ENCODE data around the gene ZSCAN21. TPM values are rescaled to one million over a fixed set of nuclear protein-coding genes. Genes with fewer than 3 reads are reported as not detected.

Gene ZSCAN21
- polyA plus RNA-seq, 1 experiment: 10.6 TPM

DNA sequence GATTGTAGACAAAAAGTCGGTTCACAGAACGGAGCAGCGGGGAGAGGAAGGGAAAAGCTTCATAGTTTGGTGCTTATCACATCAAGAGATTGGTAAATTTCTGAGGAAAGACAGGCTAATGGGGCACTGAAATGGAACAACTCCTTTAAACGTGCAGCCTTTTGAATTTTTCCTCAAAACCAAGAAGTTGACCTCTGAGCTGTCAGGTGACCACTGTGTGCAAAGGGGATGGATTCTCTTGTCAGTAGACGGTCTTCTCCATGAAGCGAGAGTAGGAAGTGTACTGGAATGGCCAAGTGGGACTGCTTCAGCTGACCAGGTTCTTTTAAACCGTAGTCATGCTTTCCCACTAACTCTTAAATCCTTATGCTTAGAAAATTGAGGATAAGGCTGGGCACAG lies 11.2 kb upstream of the ZSCAN21 start:
- no peak for TF ChIP-seq CTCF (IDR thresholded peaks at IDR 0.05; ENCODE audit: insufficient read depth, low read depth, low read length)
- CTCF ChIA-PET: no interaction called here

GRCh38 chr7:100040575-100040974 lies 9.0 kb upstream of the ZSCAN21 start:
- POLR2A ChIA-PET: no interaction called here
- peaks cover 6% of the 10 kb centered on the region for H3K36me3 ChIP-seq (ENCODE audit: control insufficient read depth, insufficient read depth, low read length)
- no peak for TF ChIP-seq CTCF (IDR thresholded peaks at IDR 0.05; ENCODE audit: insufficient read depth, low read depth, low read length)
- no peak overlapping the region for H3K4me3 ChIP-seq (ENCODE audit: low read depth, low read length)
- no peaks in the 10 kb centered on the region for H3K27me3 ChIP-seq (ENCODE audit: control insufficient read depth, insufficient read depth, low read length)
- CTCF ChIA-PET: interaction anchor here (0.6 kb wide), 1 partner anchor 9 kb away, joined by 3 read pairs; the partner anchor contains the start of gene ZSCAN21
- no peak for DNase-seq (ENCODE audit: low read depth)

More for the DNA sequence above, 11.2 kb upstream of the ZSCAN21 start:
- Histone ChIP-seq H3K36me3 (ENCODE audit: control insufficient read depth, insufficient read depth, low read length) (peaks cover 14% of the 10 kb centered on the region), H3K27me3 (ENCODE audit: control insufficient read depth, insufficient read depth, low read length) (no peaks in the 10 kb centered on the region), H3K4me3 (ENCODE audit: low read depth, low read length) (no peak overlapping the region)
- POLR2A ChIA-PET: no interaction called here
- no peak for DNase-seq (ENCODE audit: low read depth)

DNA sequence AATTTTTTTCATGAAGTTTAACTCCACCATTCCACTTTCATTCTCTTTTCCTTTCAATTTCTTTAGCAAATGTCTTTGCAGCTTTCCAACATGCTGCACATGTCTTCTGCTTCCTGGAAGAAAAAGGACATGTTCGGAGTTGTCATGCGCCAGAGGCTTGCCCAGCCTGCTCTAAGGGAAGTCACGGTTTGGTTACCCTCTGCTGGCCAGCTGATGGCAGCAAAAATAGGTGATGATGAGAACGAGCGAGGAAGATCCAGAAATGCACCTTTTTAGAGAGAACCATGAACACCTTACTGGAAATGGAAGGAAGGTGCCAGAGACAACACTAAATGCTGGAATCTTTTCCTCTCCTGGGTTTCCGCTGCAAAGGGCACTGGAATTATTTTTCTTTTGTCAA lies 4.9 kb upstream of the ZSCAN21 start:
- no peak overlapping the region for H3K4me3 ChIP-seq (ENCODE audit: low read depth, low read length)
- H3K36me3 ChIP-seq (ENCODE audit: control insufficient read depth, insufficient read depth, low read length): no peaks in the 10 kb centered on the region; the same call in 1 of the 2 replicates
- POLR2A ChIA-PET: no interaction called here
- H3K27me3 ChIP-seq (ENCODE audit: control insufficient read depth, insufficient read depth, low read length): no peaks in the 10 kb centered on the region
- TF ChIP-seq CTCF (IDR thresholded peaks at IDR 0.05; ENCODE audit: insufficient read depth, low read depth, low read length): no peak
- CTCF ChIA-PET: interaction anchor here (0.5 to 1.4 kb wide), 2 partner anchors 8 to 22 kb away, joined by 3 to 4 read pairs; no protein-coding TSS in a partner anchor
- DNase-seq (ENCODE audit: low read depth): no peak

DNA sequence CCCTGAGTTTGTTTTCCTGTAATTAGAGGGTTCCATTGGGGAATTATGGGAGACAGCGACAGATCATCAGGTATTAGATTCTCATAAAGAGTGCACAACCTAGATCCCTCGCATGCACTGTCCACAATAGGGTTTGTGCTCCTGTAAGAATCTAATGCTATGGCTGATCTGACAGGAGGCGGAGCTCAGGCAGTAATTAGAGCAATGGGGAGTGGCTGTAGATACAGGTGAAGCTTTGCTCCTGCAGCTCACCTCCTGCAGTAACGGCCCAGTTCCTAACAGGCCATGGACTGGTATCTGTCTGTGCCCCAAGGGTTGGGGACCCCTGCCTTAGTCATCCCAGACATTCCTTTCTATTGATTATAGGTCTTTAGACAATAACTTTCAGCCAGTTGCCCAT lies 894 bp upstream of the ZSCAN21 start:
- POLR2A ChIA-PET: no interaction called here
- CTCF ChIA-PET: no interaction called here
- no peak for TF ChIP-seq CTCF (IDR thresholded peaks at IDR 0.05; ENCODE audit: insufficient read depth, low read depth, low read length)
- no peaks in the 10 kb centered on the region; the same call in 1 of the 2 replicates for H3K36me3 ChIP-seq (ENCODE audit: control insufficient read depth, insufficient read depth, low read length)
- no peak overlapping the region for H3K4me3 ChIP-seq (ENCODE audit: low read depth, low read length)
- no peaks in the 10 kb centered on the region for H3K27me3 ChIP-seq (ENCODE audit: control insufficient read depth, insufficient read depth, low read length)
- no peak for DNase-seq (ENCODE audit: low read depth)

DNA sequence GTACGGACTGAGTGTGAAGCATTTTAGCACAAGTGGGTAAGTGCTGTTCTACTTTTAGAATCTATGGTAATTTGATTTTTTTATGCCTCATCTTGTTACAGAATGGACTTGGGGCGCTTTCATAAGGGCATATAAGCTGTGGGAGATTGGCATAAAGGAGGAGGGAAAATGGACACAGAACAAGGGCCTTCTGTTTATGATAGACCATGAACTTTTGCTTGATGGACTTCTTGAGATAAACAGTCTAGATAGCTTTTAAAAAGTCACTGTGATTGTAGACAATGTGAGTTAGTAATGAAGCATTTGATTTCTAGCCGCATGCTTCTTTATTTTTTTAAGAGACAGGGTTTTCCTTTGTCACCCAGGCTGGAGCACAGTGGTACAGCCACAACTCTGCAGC lies 2.0 kb downstream of the ZSCAN21 start:
- Histone ChIP-seq H3K27me3 (ENCODE audit: control insufficient read depth, insufficient read depth, low read length) (no peaks in the 10 kb centered on the region), H3K4me3 (ENCODE audit: low read depth, low read length) (no peak overlapping the region), H3K36me3 (ENCODE audit: control insufficient read depth, insufficient read depth, low read length) (no peaks in the 10 kb centered on the region; the same call in 1 of the 2 replicates)
- ChIA-PET CTCF (interaction anchor here (1.0 to 2.7 kb wide), 3 partner anchors 56 to 137 kb away, joined by 3 to 7 read pairs (median 5); no protein-coding TSS in a partner anchor), POLR2A (no interaction called here)
- no peak for TF ChIP-seq CTCF (IDR thresholded peaks at IDR 0.05; ENCODE audit: insufficient read depth, low read depth, low read length)
- DNase-seq (ENCODE audit: low read depth): no peak
